KOPT-K1 (cell line): Measurements from ENCODE around the gene STX10.
"Not testable (repeated sequence)": the region's sequence is repeated elsewhere in the genome, so short reads cannot be mapped to it uniquely, and the experiment has no call there.

Experiments
- H3K27ac ChIP-seq: fragments of 200-600 bp; sonication (generic); 2 replicates; pipeline ENCODE4 v1.5.1; 2016; ENCODE audit warnings: antibody characterized with exemption, mild to moderate bottlenecking, low read depth, low read length; ENCODE audit not compliant: poor library complexity, severe bottlenecking
- H3K36me3 ChIP-seq: fragments of 200-600 bp; sonication (generic); 2 replicates; pipeline ENCODE4 v1.5.1; 2017; ENCODE audit warnings: antibody characterized with exemption, mild to moderate bottlenecking, low read length, moderate library complexity; ENCODE audit not compliant: insufficient read depth
- H3K9me3 ChIP-seq: fragments of 200-600 bp; sonication (generic); 2 replicates; pipeline ENCODE4 v1.5.1; 2017; ENCODE audit warnings: antibody characterized with exemption, low read length, mild to moderate bottlenecking; ENCODE audit not compliant: insufficient read depth, poor library complexity, severe bottlenecking

STX10 gene

GRCh38 chr19:13172346-13173138, 22.4 kb upstream of the STX10 start:
- Histone ChIP-seq H3K27ac (peak overlapping the region; percentile 74), H3K9me3 (no peaks in the 10 kb centered on the region)

GRCh38 chr19:13171146-13171545, 21.0 kb upstream of the STX10 start:
- Histone ChIP-seq H3K36me3 (no peaks in the 10 kb centered on the region), H3K9me3 (no peaks in the 10 kb centered on the region), H3K27ac (no peak overlapping the region)

More at GRCh38 chr19:13172346-13173138, 22.4 kb upstream of the STX10 start:
- H3K36me3 ChIP-seq = no peaks in the 10 kb centered on the region

DNA sequence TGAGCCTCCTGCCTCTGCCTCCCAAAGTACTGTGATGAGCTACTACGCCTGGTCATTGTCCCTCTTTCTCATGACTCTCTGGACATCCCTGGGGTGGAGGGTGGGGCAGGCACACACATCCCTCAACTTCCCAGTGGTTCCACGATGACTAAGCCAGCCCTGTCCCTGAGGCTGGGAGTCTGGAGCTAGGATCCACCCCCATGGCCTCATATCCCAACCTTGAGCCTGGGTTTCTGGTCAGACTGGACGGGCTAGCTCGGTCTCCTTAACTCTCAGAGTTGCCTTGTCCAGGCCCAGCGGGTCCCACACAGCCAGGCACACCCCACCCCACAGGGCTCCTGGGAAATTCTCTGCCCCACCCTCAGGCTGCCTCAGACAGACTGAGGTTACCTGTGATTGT, 19.6 kb upstream of the STX10 start:
- no peaks in the 10 kb centered on the region for H3K36me3 ChIP-seq
- peak overlapping the region; percentile 91 for H3K27ac ChIP-seq
- no peaks in the 10 kb centered on the region for H3K9me3 ChIP-seq

- H3K27ac ChIP-seq = peak overlapping the region; percentile 91
- not testable (repeated sequence) for H3K9me3 ChIP-seq, H3K36me3 ChIP-seq
These were observed 16.0 kb upstream of the STX10 start for GRCh38 chr19:13166151-13166550.

GRCh38 chr19:13165162-13165997, 15.2 kb upstream of the STX10 start:
- Histone ChIP-seq H3K9me3 (no peaks in the 10 kb centered on the region), H3K27ac (peak overlapping the region; percentile 91), H3K36me3 (no peaks in the 10 kb centered on the region)

- Histone ChIP-seq H3K27ac (peak overlapping the region; percentile 91), H3K36me3 (no peaks in the 10 kb centered on the region), H3K9me3 (no peaks in the 10 kb centered on the region)
These were observed 14.4 kb upstream of the STX10 start for GRCh38 chr19:13164343-13165161.

DNA sequence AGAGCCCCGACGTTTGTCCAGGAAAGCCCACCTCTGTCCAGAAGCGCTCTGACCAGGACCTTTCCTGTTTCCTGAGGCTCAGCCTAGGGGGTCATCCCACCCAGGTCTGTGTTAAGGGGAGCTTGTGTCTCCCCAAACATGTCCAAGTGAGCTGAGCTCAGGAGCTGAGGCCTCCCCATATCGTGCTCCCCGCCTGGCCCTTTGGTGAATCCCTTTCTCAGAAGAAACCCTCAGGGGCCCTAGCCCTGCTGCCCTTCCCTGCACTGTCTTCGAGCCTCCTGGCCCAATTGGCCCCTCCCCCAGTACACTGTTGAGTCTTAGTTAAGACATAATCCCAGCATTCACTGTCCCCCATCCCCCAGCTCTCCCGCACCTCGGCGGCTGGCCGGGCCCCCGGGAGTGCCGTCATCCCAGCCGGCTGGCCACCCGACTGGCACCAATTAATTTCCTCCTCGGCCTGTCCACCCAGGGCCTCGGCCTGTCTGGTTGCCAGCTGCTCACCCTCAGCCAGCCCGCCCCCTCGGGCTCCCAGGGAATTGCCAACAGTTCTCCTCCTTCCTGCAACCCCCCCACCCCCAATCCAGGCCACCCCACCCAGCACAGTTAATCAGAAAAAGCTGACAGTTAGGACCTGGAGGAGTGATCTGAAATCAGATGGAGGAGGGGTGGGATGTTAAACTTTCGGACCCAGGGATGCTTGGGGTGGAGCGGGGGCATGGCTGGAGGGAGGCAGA, 13.6 kb upstream of the STX10 start:
- Histone ChIP-seq H3K9me3 (no peaks in the 10 kb centered on the region), H3K36me3 (no peaks in the 10 kb centered on the region), H3K27ac (peak overlapping the region; percentile 91)

DNA sequence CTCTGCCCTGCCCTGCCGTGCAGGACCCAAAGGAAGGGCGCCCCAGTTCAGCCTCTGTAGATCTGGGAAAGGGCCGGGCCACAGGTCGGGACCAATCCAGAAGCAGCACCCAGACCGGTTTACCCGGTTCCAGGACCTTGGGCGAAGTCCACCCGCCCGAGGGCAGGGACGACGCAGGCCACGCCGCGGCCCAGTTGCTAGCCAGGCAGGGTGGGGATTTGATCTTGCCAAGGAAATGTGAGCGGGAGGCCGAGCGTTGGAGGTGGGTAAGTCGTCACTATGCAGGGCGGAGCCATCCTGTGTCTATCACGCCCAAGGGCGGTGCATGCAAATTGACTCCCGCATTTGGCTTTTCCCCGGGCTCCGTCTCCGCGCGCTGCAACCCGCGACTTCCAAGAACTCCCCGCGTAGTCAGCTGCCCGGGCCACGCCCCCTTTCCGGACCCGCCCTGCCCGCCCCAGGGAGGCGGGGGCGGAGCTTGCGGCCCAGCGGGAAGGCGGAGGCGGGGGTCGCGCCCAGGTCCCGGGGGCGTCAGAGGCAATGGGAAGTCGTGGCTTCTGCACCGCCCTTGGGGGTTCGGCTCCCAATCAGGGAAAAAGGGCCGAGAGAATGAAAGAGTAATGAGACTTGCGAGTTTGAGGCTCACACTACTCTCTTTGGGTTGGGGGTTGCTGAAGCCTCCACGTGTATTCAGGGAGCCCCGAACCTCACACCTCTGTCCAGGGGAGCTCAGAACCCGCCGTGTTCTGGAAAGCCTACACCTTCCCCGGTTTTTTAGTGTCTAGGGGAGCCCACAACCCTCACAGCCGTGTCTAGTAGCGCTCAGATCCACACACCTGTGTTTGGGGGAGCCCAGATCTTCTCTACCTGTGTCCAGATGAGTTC, 12.8 kb upstream of the STX10 start:
- H3K36me3 ChIP-seq = no peaks in the 10 kb centered on the region
- H3K9me3 ChIP-seq = no peaks in the 10 kb centered on the region
- peak overlapping the region; percentile 91 for H3K27ac ChIP-seq

GRCh38 chr19:13160557-13160956, 10.4 kb upstream of the STX10 start:
- no peak overlapping the region for H3K27ac ChIP-seq
- no peaks in the 10 kb centered on the region for H3K36me3 ChIP-seq
- H3K9me3 ChIP-seq = no peaks in the 10 kb centered on the region

- H3K27ac ChIP-seq = no peak overlapping the region
These were observed 9.5 kb upstream of the STX10 start for GRCh38 chr19:13159713-13160112.

DNA sequence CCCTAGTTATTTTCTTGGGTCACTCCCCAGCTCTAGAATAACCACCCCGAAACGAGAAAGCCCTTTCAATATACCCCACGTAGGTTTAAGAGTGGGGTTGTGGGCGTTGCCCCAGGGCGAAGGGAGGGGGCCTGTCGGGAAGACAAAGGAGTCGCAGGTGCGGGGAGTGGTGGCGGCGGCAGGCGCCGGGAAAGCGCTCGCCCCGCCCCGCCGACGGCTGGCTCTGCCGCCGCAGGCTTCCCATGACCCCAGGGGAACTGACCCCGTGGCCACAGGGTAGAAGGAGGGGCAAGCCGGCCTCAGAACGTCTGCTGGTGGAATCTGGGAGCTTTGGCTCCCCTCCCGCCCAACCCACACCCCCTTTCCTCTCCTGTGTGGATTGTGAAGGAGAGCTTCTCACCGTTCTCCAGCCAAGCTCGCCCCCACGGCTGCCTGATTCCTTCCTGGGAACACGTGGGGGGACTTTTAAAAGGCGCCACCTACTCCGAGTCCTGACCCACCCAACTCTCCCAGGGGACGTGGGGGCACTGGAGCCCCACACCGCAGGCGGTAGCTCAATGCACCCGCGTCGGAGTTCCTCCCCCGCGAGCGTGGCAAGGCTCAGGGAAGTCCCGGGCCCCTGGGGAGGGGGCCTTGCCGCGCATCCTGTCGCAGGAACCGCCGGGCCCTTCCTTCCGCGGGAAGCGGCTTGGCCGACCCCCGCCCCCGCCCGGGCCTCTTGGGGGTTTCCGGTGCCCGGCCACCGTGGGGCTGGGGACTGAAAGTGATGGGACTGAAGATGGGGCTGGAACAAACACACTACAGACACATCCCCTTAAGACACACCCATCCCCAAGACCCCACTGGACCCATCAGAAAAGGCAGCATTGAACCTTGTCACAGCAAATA, 5.5 kb upstream of the STX10 start:
- Histone ChIP-seq H3K27ac (peak overlapping the region; percentile 94), H3K9me3 (no peaks in the 10 kb centered on the region), H3K36me3 (peaks cover 4% of the 10 kb centered on the region; the same call in 1 of the 2 replicates)

More at GRCh38 chr19:13159713-13160112, 9.5 kb upstream of the STX10 start:
- no peaks in the 10 kb centered on the region for H3K9me3 ChIP-seq
- no peaks in the 10 kb centered on the region for H3K36me3 ChIP-seq

DNA sequence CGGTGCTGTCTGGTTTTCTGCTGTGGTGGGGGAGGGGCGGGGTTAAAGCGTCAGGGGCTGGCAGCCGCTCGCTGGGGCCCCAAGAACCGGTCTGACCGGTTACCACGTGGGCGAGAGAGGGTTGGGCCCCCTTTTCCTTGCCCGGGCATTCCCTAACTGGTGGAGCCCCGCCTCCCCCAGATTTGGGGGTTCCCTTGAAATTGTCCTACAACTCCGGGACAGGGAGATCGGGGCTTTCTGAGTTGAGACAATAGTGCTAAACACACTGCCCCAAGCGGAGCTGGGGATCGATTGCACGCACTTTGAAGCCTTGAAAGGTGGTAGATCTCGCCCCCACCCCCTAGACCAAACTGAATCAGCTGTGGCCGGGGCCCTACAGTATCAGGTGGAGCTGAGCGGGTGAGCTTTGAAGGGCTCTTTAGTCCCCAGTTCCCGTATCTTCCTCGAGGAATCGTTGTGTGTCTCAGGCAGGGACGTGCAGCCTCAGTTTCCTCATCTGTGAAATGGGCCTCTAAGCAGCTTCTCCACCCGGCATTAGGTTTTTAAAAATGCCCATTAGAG, 4.8 kb upstream of the STX10 start:
- Histone ChIP-seq H3K27ac (peak overlapping the region; percentile 94), H3K9me3 (no peaks in the 10 kb centered on the region), H3K36me3 (peaks cover 4% of the 10 kb centered on the region; the same call in 1 of the 2 replicates)
